Gastroesophageal sphincter (tissue), 3 donors: ENCODE measurements around the gene CCRL2.

ENCODE experiments used
- POLR2A ChIP-seq, 2 donors: fragments of 450-650 bp; IDR thresholded peaks; one replicate each; pipeline ENCODE4 v1.6.1; 2017; ENCODE audit warnings: antibody characterized with exemption in 2 of 2, mild to moderate bottlenecking in 2 of 2, moderate library complexity in 1 of 2
- POLR2AphosphoS5 ChIP-seq: sonication (generic); formaldehyde crosslinking; IDR thresholded peaks from one replicate; pipeline ENCODE4 v1.6.1; 2017; ENCODE audit warnings: antibody characterized with exemption
- TF ChIP-seq, protein P1 (sequence below), 4 experiments: fragments of 200-600 bp in 2 of 4; fragments of 450-650 bp in 2 of 4; sonication (generic) in 1 of 4; IDR thresholded peaks; one replicate each; pipeline ENCODE4 v1.5.1; 2017 to 2019; ENCODE audit warnings: antibody characterized with exemption in 4 of 4, mild to moderate bottlenecking in 2 of 4, moderate library complexity in 2 of 4

DNA sequence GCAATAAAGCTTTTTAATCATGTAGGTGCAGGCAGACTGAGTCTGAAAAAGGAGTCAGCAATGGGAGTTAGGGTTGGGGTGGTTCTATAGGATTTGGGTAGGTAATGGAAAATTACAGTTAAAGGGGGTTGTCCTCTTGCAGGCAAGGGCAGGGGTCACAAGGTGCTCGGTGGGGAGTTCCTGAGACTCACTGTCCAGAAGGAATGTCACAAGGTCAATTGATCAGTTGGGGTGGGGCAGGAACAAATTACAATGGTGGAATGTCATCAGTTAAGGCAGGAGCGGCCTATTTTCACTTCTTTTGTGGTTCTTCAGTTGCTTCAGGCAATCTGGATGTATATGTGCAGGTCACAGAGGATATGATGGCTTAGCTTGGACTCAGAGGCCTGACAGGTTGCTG lies 14.0 kb upstream of the CCRL2 start:
- TF ChIP-seq, protein P1, sequence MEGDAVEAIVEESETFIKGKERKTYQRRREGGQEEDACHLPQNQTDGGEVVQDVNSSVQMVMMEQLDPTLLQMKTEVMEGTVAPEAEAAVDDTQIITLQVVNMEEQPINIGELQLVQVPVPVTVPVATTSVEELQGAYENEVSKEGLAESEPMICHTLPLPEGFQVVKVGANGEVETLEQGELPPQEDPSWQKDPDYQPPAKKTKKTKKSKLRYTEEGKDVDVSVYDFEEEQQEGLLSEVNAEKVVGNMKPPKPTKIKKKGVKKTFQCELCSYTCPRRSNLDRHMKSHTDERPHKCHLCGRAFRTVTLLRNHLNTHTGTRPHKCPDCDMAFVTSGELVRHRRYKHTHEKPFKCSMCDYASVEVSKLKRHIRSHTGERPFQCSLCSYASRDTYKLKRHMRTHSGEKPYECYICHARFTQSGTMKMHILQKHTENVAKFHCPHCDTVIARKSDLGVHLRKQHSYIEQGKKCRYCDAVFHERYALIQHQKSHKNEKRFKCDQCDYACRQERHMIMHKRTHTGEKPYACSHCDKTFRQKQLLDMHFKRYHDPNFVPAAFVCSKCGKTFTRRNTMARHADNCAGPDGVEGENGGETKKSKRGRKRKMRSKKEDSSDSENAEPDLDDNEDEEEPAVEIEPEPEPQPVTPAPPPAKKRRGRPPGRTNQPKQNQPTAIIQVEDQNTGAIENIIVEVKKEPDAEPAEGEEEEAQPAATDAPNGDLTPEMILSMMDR (IDR thresholded peaks at IDR 0.05): no peak
- TF ChIP-seq POLR2AphosphoS5: no peak
- no peak for TF ChIP-seq POLR2A (IDR thresholded peaks at IDR 0.05)
